22Rv1 (cell line): ENCODE data around the gene CXCL9.

ENCODE experiments used
- ZFX ChIP-seq: fragments of 450-650 bp; IDR thresholded peaks from 2 replicates; pipeline ENCODE4 v1.6.1; 2017; ENCODE audit warnings: antibody characterized with exemption, borderline replicate concordance
- TF ChIP-seq, protein P1 (sequence below): fragments of 450-650 bp; IDR thresholded peaks from 2 replicates; pipeline ENCODE4 v1.5.1; 2017; ENCODE audit warnings: mild to moderate bottlenecking

GRCh38 chr4:76022031-76022430 lies 14.7 kb upstream of the CXCL9 start:
- TF ChIP-seq, protein P1, sequence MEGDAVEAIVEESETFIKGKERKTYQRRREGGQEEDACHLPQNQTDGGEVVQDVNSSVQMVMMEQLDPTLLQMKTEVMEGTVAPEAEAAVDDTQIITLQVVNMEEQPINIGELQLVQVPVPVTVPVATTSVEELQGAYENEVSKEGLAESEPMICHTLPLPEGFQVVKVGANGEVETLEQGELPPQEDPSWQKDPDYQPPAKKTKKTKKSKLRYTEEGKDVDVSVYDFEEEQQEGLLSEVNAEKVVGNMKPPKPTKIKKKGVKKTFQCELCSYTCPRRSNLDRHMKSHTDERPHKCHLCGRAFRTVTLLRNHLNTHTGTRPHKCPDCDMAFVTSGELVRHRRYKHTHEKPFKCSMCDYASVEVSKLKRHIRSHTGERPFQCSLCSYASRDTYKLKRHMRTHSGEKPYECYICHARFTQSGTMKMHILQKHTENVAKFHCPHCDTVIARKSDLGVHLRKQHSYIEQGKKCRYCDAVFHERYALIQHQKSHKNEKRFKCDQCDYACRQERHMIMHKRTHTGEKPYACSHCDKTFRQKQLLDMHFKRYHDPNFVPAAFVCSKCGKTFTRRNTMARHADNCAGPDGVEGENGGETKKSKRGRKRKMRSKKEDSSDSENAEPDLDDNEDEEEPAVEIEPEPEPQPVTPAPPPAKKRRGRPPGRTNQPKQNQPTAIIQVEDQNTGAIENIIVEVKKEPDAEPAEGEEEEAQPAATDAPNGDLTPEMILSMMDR, result no peak
- no peak for TF ChIP-seq ZFX
